Activated naive CD4-positive, alpha-beta T cell treated with anti-CD3 and anti-CD28 coated beads, Interleukin-2, amount 50 U/mL, for 72 hours (primary cell): ENCODE measurements around the gene ZC3H18. TPM values are rescaled to one million over a fixed set of nuclear protein-coding genes. Genes with fewer than 3 reads are reported as not detected.

Source experiments
- ATAC-seq, 2 donors: fragments of 150-1000 bp; cut with Tn5 transposase; 2 replicates each; pipeline ENCODE4 v1.10.0; 2021; ENCODE audit warnings: mild to moderate bottlenecking in 2 of 2, moderate library complexity in 2 of 2
- DNase-seq, 2 donors: peaks; one replicate each; pipeline ENCODE4 v3.0.0; 2021 to 2022; ENCODE audit warnings: low spot score in 2 of 2
- H3K27ac Mint-ChIP-seq, 2 donors: one replicate each; pipeline ENCODE4 v1.8.0; 2022; ENCODE audit warnings: mild to moderate bottlenecking in 2 of 2, mixed read lengths in 2 of 2
- H3K36me3 Mint-ChIP-seq, 2 donors: one replicate each; pipeline ENCODE4 v1.8.0; 2022; ENCODE audit warnings: mixed read lengths in 2 of 2
- H3K9me3 Mint-ChIP-seq, 2 donors: one replicate each; pipeline ENCODE4 v1.8.0; 2022; ENCODE audit warnings: mixed read lengths in 2 of 2
- total RNA-seq, 2 donors: library from RNA; stranded (reverse); gene quantifications; one replicate each; pipeline ENCODE4 v1.2.3, GENCODE V29; 2022

ZC3H18 gene
- total RNA-seq, 2 donors from 2014 or later, result 70.3 to 71.9 TPM

GRCh38 chr16:88645455-88645854 lies 75.3 kb downstream of the ZC3H18 start:
- ATAC-seq (no peak), DNase-seq (no peak)
- no peak overlapping the region for H3K27ac Mint-ChIP-seq
- H3K9me3 Mint-ChIP-seq, result no peaks in the 10 kb centered on the region
- peaks cover 5 to 12% of the 10 kb centered on the region in 2 donors for H3K36me3 Mint-ChIP-seq

- no peaks in the 10 kb centered on the region for H3K9me3 Mint-ChIP-seq
- H3K27ac Mint-ChIP-seq, result no peak overlapping the region
- no peak for DNase-seq
- peaks cover 5 to 12% of the 10 kb centered on the region in 2 donors for H3K36me3 Mint-ChIP-seq
- ATAC-seq, result no peak
Measured at GRCh38 chr16:88645941-88646340, 75.7 kb downstream of the ZC3H18 start.

- Mint-ChIP-seq H3K36me3 (peaks cover 5 to 12% of the 10 kb centered on the region in 2 donors), H3K9me3 (no peaks in the 10 kb centered on the region), H3K27ac (no peak overlapping the region)
- ATAC-seq, result no peak
- DNase-seq, result no peak
Measured at GRCh38 chr16:88646345-88647034, 76.3 kb downstream of the ZC3H18 start.

- DNase-seq (no peak), ATAC-seq (no peak)
- H3K27ac Mint-ChIP-seq, result no peak overlapping the region
- peaks cover 5 to 6% of the 10 kb centered on the region in 2 donors for H3K36me3 Mint-ChIP-seq
- H3K9me3 Mint-ChIP-seq, result no peaks in the 10 kb centered on the region
Measured at GRCh38 chr16:88647178-88648070, 77.2 kb downstream of the ZC3H18 start.

- Mint-ChIP-seq H3K36me3 (peaks cover 5 to 6% of the 10 kb centered on the region in 2 donors), H3K27ac (peak overlapping the region; percentile 65 to 72), H3K9me3 (no peaks in the 10 kb centered on the region)
- no peak for ATAC-seq
- no peak for DNase-seq
Measured at GRCh38 chr16:88649195-88649923, 79.2 kb downstream of the ZC3H18 start.

- peak in 1 of 2 donors; percentile 1 for ATAC-seq
Measured at GRCh38 chr16:88649924-88650748, 79.9 kb downstream of the ZC3H18 start.

GRCh38 chr16:88650749-88651275 lies 80.6 kb downstream of the ZC3H18 start, which contains the start of gene CYBA:
Gene CYBA (minus strand): TSS chr16:88651053. CDS start chr16:88651013, 40 bp downstream.
- Mint-ChIP-seq H3K36me3 (peaks cover 5 to 10% of the 10 kb centered on the region in 2 donors), H3K27ac (peak within 1 kb of the TSS; percentile 90 to 94)
- peak; percentile 83 to 93 for ATAC-seq

More at GRCh38 chr16:88649924-88650748, 79.9 kb downstream of the ZC3H18 start:
- peak in 1 of 2 donors; percentile 43 for DNase-seq
- Mint-ChIP-seq H3K27ac (peak overlapping the region in 1 of 2 donors; percentile 90), H3K9me3 (no peaks in the 10 kb centered on the region), H3K36me3 (peaks cover 5 to 10% of the 10 kb centered on the region in 2 donors)

GRCh38 chr16:88651276-88651988 lies 81.2 kb downstream of the ZC3H18 start:
- DNase-seq (peak; percentile 80 to 92), ATAC-seq (peak; percentile 90 to 94)
- Mint-ChIP-seq H3K9me3 (no peaks in the 10 kb centered on the region), H3K27ac (peak overlapping the region; percentile 90 to 94), H3K36me3 (peaks cover 5 to 10% of the 10 kb centered on the region in 2 donors)

More at GRCh38 chr16:88650749-88651275, 80.6 kb downstream of the ZC3H18 start, which contains the start of gene CYBA:
- H3K9me3 Mint-ChIP-seq, result no peaks in the 10 kb centered on the region
- DNase-seq, result peak; percentile 88 to 93

- H3K9me3 Mint-ChIP-seq, result no peaks in the 10 kb centered on the region
- H3K27ac Mint-ChIP-seq, result peak overlapping the region; percentile 90 to 94
- ATAC-seq (no peak), DNase-seq (no peak)
- peaks cover 5 to 10% of the 10 kb centered on the region in 2 donors for H3K36me3 Mint-ChIP-seq
Measured at GRCh38 chr16:88651989-88652761, 82.0 kb downstream of the ZC3H18 start.

- Mint-ChIP-seq H3K9me3 (no peaks in the 10 kb centered on the region), H3K36me3 (peaks cover 5 to 10% of the 10 kb centered on the region in 2 donors), H3K27ac (no peak overlapping the region)
- ATAC-seq, result no peak
- DNase-seq, result no peak
Measured at GRCh38 chr16:88652762-88653063, 82.5 kb downstream of the ZC3H18 start.

- Mint-ChIP-seq H3K27ac (peak overlapping the region; percentile 30 to 89), H3K36me3 (peaks cover 5 to 10% of the 10 kb centered on the region in 2 donors), H3K9me3 (no peaks in the 10 kb centered on the region)
- DNase-seq (no peak), ATAC-seq (no peak)
Measured at GRCh38 chr16:88653101-88653500, 82.9 kb downstream of the ZC3H18 start.

- no peak for ATAC-seq
- no peak for DNase-seq
- Mint-ChIP-seq H3K9me3 (no peaks in the 10 kb centered on the region), H3K36me3 (peaks cover 5 to 10% of the 10 kb centered on the region in 2 donors), H3K27ac (peak overlapping the region in 1 of 2 donors; percentile 89)
Measured at GRCh38 chr16:88653596-88654362, 83.6 kb downstream of the ZC3H18 start.

GRCh38 chr16:88654363-88655052 lies 84.3 kb downstream of the ZC3H18 start:
- no peak for DNase-seq
- Mint-ChIP-seq H3K36me3 (peaks cover 0 to 5% of the 10 kb centered on the region in 2 donors), H3K9me3 (no peaks in the 10 kb centered on the region), H3K27ac (peak overlapping the region; percentile 7 to 77)
- ATAC-seq, result no peak
